ENCODE results near the gene ENO2. TPM values are rescaled to one million over a fixed set of nuclear protein-coding genes. Genes with fewer than 3 reads are reported as not detected.

ENO2 gene
- total RNA-seq, 1 donor = 13.4 TPM

DNA sequence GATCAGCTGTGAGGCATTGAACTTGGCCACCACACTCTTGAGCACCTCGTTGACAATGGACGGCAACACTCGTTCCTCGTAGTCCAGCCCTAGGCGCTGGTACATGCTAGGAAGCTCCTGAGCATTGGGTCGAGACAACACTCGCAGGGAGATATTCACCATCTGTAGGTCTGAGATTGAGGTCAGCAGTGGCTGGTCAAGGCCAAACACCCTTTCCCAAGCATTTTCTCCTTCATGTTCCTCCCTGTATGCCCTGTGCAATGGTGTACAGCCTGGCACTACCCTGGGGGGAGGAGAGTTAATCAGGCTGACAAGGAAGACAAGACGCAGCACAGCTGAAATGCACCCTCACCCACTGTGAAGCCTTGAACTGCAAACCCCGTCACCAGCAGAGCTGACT lies 54.0 kb downstream of the ENO2 start:
- TF ChIP-seq, protein P1, sequence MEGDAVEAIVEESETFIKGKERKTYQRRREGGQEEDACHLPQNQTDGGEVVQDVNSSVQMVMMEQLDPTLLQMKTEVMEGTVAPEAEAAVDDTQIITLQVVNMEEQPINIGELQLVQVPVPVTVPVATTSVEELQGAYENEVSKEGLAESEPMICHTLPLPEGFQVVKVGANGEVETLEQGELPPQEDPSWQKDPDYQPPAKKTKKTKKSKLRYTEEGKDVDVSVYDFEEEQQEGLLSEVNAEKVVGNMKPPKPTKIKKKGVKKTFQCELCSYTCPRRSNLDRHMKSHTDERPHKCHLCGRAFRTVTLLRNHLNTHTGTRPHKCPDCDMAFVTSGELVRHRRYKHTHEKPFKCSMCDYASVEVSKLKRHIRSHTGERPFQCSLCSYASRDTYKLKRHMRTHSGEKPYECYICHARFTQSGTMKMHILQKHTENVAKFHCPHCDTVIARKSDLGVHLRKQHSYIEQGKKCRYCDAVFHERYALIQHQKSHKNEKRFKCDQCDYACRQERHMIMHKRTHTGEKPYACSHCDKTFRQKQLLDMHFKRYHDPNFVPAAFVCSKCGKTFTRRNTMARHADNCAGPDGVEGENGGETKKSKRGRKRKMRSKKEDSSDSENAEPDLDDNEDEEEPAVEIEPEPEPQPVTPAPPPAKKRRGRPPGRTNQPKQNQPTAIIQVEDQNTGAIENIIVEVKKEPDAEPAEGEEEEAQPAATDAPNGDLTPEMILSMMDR (IDR thresholded peaks at IDR 0.05; ENCODE audit: extremely low read depth, low read depth, low read length) = no peak
- no peaks in the 10 kb centered on the region for H3K27me3 ChIP-seq (ENCODE audit: insufficient read depth, low read length)
- H3K27ac ChIP-seq (ENCODE audit: low read depth, low read length) = peak overlapping the region; percentile 2
- DNase-seq (ENCODE audit: insufficient read length, low spot score, missing footprints) = no peak
- no peak overlapping the region for H3K4me3 ChIP-seq (ENCODE audit: insufficient read depth, low read length)
- H3K4me1 ChIP-seq (ENCODE audit: insufficient read depth, low read length) = peaks cover 16% of the 10 kb centered on the region
- H3K9me3 ChIP-seq (ENCODE audit: low read depth, low read length) = no peaks in the 10 kb centered on the region
- H3K79me2 ChIP-seq (ENCODE audit: insufficient read depth, low read length) = peaks cover 59% of the 10 kb centered on the region
- H3K36me3 ChIP-seq (ENCODE audit: insufficient read depth, low read length) = peaks cover 46% of the 10 kb centered on the region
- H4K20me1 ChIP-seq (ENCODE audit: insufficient read depth, low read length) = peaks cover 4% of the 10 kb centered on the region
- no peak overlapping the region for H2AFZ ChIP-seq (ENCODE audit: low read length)
- peak overlapping the region; percentile 94 for H3K4me2 ChIP-seq (ENCODE audit: insufficient read depth, low read length)

DNA sequence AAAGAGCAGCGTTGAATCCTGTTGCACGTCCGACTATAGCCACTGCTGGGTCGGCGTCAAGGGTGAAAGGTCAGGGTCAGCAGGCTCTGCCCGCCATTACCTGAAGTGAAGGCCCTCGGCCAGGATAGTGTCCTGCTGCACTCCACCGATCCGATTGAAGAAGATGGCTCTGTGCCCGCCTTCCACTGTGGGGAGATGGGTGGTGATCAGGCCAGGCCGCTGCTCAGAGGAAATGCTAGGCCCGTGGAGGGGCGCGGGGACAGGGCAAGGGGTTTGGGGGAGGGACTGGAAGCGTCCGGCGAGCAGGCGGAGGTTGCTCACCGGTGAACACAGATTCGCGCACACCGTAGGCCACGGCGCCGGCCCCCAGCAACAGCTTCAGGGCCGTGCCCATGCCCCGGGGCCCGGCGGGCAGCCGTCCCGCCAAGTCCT lies 55.7 kb downstream of the ENO2 start:
- TF ChIP-seq, protein P1 (IDR thresholded peaks at IDR 0.05; ENCODE audit: extremely low read depth, low read depth, low read length) = no peak
- no peak for DNase-seq (ENCODE audit: insufficient read length, low spot score, missing footprints)
- H4K20me1 ChIP-seq (ENCODE audit: insufficient read depth, low read length) = peaks cover 4% of the 10 kb centered on the region
- peaks cover 54% of the 10 kb centered on the region for H3K36me3 ChIP-seq (ENCODE audit: insufficient read depth, low read length)
- peak overlapping the region; percentile 96 for H3K27ac ChIP-seq (ENCODE audit: low read depth, low read length)
- H3K79me2 ChIP-seq (ENCODE audit: insufficient read depth, low read length) = peaks cover 59% of the 10 kb centered on the region
- peak overlapping the region; percentile 100 for H3K4me3 ChIP-seq (ENCODE audit: insufficient read depth, low read length)
- peak overlapping the region; percentile 82 for H2AFZ ChIP-seq (ENCODE audit: low read length)
- H3K4me1 ChIP-seq (ENCODE audit: insufficient read depth, low read length) = peaks cover 16% of the 10 kb centered on the region
- peak overlapping the region; percentile 94 for H3K4me2 ChIP-seq (ENCODE audit: insufficient read depth, low read length)
- H3K9me3 ChIP-seq (ENCODE audit: low read depth, low read length) = no peaks in the 10 kb centered on the region
- no peaks in the 10 kb centered on the region for H3K27me3 ChIP-seq (ENCODE audit: insufficient read depth, low read length)

Small RNA genes within 50 kb of the gene (small RNA-seq; reads per million reads assigned to genes)
- gene MIR141 = 9.1 reads per million, percentile 91 among the genes with 10 or more reads in this experiment
- 13.2 reads per million, percentile 93 among the genes with 10 or more reads in this experiment for gene MIR200C
- gene RNU7-1 = not detected
- 3.0 reads per million, percentile 78 among the genes with 10 or more reads in this experiment for gene SCARNA12

Other genes starting within 250 kb of the ENO2 start
- 19.9 and 22.4 TPM in 2 replicates for gene ZNF384, start 225.2 kb upstream of the ENO2 start, total RNA-seq
- gene PIANP, start 213.8 kb upstream of the ENO2 start, total RNA-seq = not detected in 2 replicates
- 91.9 and 98.8 TPM in 2 replicates for gene COPS7A, start 190.5 kb upstream of the ENO2 start, total RNA-seq
- gene MLF2, start 161.4 kb upstream of the ENO2 start, total RNA-seq = 118 and 138 TPM in 2 replicates
- gene PTMS, start 148.2 kb upstream of the ENO2 start, total RNA-seq = 70.4 and 72.7 TPM in 2 replicates
- gene LAG3, start 142.1 kb upstream of the ENO2 start, total RNA-seq = not detected in 2 replicates
- gene CD4, start 125.1 kb upstream of the ENO2 start, total RNA-seq = 10.9 and 15.0 TPM in 2 replicates
- gene GPR162, start 92.8 kb upstream of the ENO2 start, total RNA-seq = 1.4 and 5.0 TPM in 2 replicates
- gene P3H3, start 86.2 kb upstream of the ENO2 start, total RNA-seq = 108 and 130 TPM in 2 replicates
- gene GNB3, start 73.7 kb upstream of the ENO2 start, total RNA-seq = 1.4 and 2.7 TPM in 2 replicates
- 4.0 and 5.0 TPM in 2 replicates for gene CDCA3, start 63.3 kb upstream of the ENO2 start, total RNA-seq
- 65.7 and 77.1 TPM in 2 replicates for gene USP5, start 62.4 kb upstream of the ENO2 start, total RNA-seq
- 385 and 553 TPM in 2 replicates for gene TPI1, start 47.0 kb upstream of the ENO2 start, total RNA-seq
- 11.5 and 11.9 TPM in 2 replicates for gene SPSB2, start 41.3 kb upstream of the ENO2 start, total RNA-seq
- gene LRRC23, start 9.8 kb upstream of the ENO2 start, total RNA-seq = 7.1 and 7.6 TPM in 2 replicates
- 10.3 and 14.1 TPM in 2 replicates for gene ATN1, start 13.4 kb downstream of the ENO2 start, total RNA-seq
- not detected in 2 replicates for gene RNU7-1, start 29.2 kb downstream of the ENO2 start, total RNA-seq
- gene C12orf57, start 29.4 kb downstream of the ENO2 start, total RNA-seq = 81.4 and 93.4 TPM in 2 replicates
- 0.29 and 0.36 TPM in 2 replicates for gene PTPN6, start 36.8 kb downstream of the ENO2 start, total RNA-seq
- 161 and 168 TPM in 2 replicates for gene PHB2, start 56.1 kb downstream of the ENO2 start, total RNA-seq
- gene EMG1, start 56.3 kb downstream of the ENO2 start, total RNA-seq = 21.0 and 25.3 TPM in 2 replicates
- gene LPCAT3, start 103.9 kb downstream of the ENO2 start, total RNA-seq = 20.3 and 23.6 TPM in 2 replicates
- gene C1S, start 146.1 kb downstream of the ENO2 start, total RNA-seq = 443 and 478 TPM in 2 replicates
- gene C1R, start 177.9 kb downstream of the ENO2 start, total RNA-seq = 313 and 330 TPM in 2 replicates
- 63.7 and 67.5 TPM in 2 replicates for gene C1RL, start 194.6 kb downstream of the ENO2 start, total RNA-seq
- not detected in 2 replicates for gene RBP5, start 214.3 kb downstream of the ENO2 start, total RNA-seq
- gene CLSTN3, start 215.8 kb downstream of the ENO2 start, total RNA-seq = 6.2 and 7.6 TPM in 2 replicates